ENCODE measurements around the gene HOXA13. TPM values are rescaled to one million over a fixed set of nuclear protein-coding genes. Genes with fewer than 3 reads are reported as not detected.

Gene HOXA13
- total RNA-seq, 3 donors from 2014 or later = not detected

DNA sequence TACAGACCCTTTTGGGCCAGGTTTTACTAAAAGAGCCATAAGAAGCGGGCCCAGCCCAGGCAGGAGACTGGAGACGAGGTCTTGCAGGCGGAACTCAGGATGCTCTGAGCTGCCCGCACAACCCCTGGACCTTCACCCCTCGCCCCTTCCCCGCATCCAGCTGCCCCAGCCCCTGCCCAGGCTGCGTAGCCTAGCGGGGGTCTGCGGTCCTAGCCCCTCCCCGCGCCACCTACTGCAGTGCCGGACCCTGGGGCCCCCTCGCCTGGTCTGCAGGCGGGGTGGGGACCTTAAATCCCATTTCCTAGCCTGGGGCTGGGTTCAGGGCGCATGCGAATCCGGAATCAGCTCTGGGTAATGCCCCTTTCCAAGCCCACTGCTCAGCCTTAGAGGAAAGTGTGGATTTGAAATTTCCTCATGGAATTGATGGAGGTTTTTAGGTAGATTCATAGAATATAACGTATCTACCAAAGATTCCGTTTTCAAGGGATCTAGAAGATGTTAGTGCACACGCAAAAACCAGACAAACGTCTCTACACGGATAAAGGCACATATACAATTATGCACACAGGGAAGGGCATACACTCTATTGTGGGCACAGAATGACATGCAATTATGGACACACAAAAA is 47.0 kb downstream of the HOXA13 start:
- H3K36me3 Mint-ChIP-seq (ENCODE audit: insufficient read depth) = no peaks in the 10 kb centered on the region
- peaks cover 92% of the 10 kb centered on the region for H3K27me3 Mint-ChIP-seq (ENCODE audit: low read depth)
- no peak overlapping the region for H3K4me3 Mint-ChIP-seq
- H3K9me3 Mint-ChIP-seq = no peaks in the 10 kb centered on the region
- H3K4me1 Mint-ChIP-seq (ENCODE audit: low read depth) = peaks cover 48% of the 10 kb centered on the region
- ATAC-seq (no peak), DNase-seq (no peak)

DNA sequence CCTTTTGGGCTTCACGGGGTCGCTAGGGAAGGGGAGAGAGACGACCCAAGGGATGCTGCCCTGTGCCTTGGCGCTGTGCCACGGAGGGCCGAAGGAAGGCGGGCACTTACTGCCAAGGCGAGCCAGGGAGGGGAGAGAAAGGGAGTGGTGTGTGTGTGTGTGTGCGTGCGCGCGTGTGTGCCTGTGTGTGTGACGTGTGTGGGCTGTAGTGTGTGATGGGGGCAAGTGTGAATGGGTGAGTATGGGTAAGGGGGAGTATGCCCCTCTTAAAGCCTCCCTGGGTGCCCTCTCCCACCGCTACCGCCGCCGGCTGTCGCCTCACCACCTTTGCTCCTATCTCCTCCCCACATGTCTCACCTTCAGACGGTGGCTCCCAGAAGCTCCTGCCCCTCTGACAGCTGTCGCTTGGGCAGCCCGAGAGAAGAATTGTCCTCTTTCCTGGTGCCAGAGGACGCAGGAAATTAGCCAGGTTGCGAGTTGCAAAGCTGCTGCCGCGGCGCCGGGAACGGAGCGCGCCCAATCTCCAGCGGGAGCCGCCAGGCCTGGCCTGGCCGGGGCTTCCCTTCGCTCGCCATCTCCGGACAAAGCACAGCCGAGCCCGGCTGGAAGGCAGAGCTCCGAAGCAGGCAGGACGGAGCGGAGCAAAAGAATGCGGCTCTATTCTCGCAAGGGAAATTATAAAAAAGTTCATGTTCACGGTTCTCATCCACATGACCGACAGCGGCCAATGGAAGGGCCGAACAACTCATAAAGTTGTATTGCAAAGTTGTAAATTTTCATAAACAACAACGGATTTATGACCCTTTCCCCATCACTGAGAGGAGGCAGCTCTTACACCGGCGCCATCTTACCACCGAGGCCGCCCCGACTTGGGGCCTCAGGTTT is 47.7 kb downstream of the HOXA13 start, which contains the start of gene HOXA3:
Gene HOXA3, minus strand, starts transcription at position 653 of the 885 bp plus-strand sequence. CDS start 41,943 bp downstream, outside the sequence.
- Mint-ChIP-seq H3K36me3 (ENCODE audit: insufficient read depth) (no peaks in the 10 kb centered on the region), H3K4me3 (peak within 1 kb of the TSS; percentile 69), H3K9me3 (no peaks in the 10 kb centered on the region), H3K4me1 (ENCODE audit: low read depth) (peaks cover 45% of the 10 kb centered on the region), H3K27me3 (ENCODE audit: low read depth) (peaks cover 88% of the 10 kb centered on the region)
- DNase-seq = no peak
- no peak for ATAC-seq

DNA sequence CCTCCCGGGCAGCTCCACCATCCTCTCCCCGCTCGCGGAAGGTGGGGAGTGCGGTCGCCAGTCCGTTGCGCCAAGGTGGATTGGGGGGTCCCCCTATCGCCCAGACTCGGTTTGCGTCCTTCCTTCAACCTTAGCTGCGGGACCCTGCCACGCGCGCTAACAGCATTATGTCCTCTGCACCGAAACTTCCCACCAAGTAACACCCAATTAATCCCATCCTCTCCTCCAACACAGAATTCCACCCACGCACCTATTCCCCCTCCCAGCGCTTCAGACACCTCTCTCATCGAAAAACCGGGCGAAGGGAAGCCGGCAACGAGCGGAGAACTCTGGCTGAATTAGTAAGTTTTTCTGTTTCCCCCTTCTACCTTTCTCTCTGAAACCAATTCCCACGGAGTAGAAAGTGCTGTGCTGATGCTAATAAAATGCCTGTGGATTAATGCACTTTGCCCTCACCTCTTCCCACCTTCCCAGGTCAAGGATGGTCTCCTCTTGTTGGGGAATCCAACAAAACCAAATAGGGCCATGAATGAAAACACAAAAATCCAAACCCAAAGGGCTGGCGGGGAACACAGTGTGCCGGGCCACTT is 48.5 kb downstream of the HOXA13 start:
- Mint-ChIP-seq H3K4me1 (ENCODE audit: low read depth) (peaks cover 45% of the 10 kb centered on the region), H3K36me3 (ENCODE audit: insufficient read depth) (no peaks in the 10 kb centered on the region), H3K4me3 (peak overlapping the region; percentile 69), H3K9me3 (no peaks in the 10 kb centered on the region), H3K27me3 (ENCODE audit: low read depth) (peaks cover 90% of the 10 kb centered on the region)
- DNase-seq (no peak), ATAC-seq (no peak)

DNA sequence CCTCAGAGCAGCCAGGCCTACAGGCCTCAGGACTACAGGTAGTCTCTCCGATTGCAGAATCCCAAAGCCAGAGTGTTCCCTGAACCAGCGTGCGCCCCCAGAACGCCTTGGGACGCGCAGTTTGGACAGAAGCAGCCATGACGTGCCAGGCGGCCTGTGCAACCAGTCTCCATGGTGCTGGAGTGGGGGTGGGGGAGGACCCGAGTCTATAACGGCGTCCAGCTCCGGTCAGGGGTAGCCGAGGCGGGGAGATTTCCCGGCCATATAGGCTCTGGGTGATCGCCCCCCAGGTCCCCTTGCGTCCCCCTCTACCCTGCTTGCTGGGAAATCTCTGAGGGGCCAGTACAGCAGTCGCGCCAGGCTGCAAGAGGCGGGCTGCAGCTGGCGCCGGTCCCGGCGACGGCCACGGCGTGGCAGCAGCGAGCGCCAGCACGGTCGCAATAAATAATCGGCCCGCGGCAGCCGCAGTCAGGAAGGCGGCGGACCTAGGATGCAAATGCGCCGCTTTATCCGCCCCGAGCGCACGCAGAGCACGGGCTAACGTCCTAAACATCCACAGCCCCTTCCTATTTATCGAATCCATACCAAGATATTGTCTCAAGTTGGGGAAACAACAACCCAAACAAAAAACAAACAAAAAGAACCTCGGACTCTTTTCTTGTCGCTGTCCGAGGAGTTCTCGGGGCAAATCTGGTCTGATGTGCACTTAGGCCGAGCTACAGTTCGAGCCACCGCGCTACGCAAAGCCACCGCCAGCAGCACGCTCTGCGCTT is 49.1 kb downstream of the HOXA13 start:
- no peaks in the 10 kb centered on the region for H3K36me3 Mint-ChIP-seq (ENCODE audit: insufficient read depth)
- peak; percentile 61 for DNase-seq
- H3K27me3 Mint-ChIP-seq (ENCODE audit: low read depth) = peaks cover 91% of the 10 kb centered on the region
- H3K4me3 Mint-ChIP-seq = peak overlapping the region; percentile 69
- peaks cover 41% of the 10 kb centered on the region for H3K4me1 Mint-ChIP-seq (ENCODE audit: low read depth)
- peak; percentile 80 to 83 for ATAC-seq
- H3K9me3 Mint-ChIP-seq = no peaks in the 10 kb centered on the region

DNA sequence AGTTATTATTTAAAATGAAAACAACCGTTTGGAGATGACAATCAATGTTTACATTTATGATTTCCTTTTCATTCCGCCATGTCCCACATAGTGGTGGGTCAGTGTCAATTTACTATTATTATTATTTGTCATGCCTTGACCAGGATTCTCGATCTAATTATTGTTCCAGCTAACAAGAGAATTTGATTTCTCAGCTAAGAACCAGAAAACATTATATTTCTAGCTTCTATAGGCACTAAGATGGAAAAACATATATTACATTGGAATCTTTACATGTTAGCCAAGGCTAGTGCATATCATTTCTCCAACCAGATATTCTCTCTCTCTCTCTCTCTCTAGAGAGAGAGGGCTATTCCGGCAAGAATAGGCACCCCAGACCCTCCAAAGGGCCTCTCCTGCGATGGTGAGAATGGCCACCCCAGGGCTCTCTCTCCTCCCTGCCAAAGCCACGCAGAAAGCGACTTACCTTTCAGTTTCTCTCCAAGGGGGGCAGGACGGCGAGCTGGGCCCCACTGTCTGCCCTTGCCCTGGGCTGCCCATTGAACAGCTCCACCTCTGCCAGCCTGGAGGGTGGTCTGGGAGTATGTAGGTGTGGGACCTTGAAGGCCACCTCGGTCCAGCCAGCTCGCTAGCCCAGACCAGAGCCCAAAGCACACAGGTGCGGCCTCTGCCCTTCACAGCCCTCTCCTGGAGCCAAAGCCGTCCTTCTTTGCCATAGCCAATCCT is 49.9 kb downstream of the HOXA13 start:
- H3K4me3 Mint-ChIP-seq = peak overlapping the region; percentile 69
- H3K9me3 Mint-ChIP-seq = no peaks in the 10 kb centered on the region
- H3K4me1 Mint-ChIP-seq (ENCODE audit: low read depth) = peaks cover 34% of the 10 kb centered on the region
- H3K27me3 Mint-ChIP-seq (ENCODE audit: low read depth) = peaks cover 90% of the 10 kb centered on the region
- ATAC-seq = peak in 1 of 2 donors; percentile 5
- DNase-seq = no peak
- H3K36me3 Mint-ChIP-seq (ENCODE audit: insufficient read depth) = no peaks in the 10 kb centered on the region

DNA sequence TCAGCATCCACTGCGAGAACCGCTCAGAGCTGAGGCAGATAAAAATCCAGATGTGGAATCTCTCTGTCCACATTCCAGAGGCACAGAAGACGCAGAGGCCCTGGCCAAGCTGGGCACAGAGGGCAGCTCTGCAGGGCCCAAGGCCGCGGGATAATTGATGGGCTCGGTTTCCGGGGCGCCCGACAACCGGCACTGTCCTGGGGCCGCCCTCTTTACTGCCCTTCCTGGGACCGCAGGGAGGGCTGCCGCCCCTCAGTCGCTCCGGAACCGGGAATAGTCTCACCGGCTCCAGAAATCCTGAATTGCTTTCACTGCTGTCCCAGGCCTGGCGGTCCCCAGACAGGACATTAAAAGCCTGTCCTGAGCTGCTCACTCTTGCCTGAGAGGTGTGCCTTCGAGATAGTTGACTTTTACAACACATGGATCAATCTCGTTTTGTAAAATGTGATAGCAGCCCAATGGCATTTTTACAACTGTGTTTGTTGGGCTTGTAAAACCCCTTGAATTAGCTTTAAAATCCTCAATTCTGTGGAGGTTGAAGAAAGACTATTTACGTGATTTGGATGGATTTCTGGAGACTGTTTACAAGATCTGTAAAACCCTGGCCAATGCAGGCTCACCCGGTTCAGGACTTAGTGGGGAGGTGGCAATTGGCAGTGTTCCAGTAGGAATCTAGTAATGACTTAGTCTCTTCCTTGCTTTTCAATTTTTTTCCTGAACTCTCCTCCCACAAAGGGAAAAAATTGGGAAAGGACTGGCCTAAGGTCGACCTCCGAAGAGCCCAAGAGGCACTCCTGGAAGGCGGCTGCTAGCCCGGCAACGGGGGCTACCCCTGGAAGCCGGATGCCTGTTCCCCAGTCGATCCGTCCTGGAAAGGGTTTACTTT is 50.9 kb downstream of the HOXA13 start:
- Mint-ChIP-seq H3K36me3 (ENCODE audit: insufficient read depth) (no peaks in the 10 kb centered on the region), H3K4me3 (no peak overlapping the region), H3K27me3 (ENCODE audit: low read depth) (peaks cover 89% of the 10 kb centered on the region), H3K9me3 (no peaks in the 10 kb centered on the region), H3K4me1 (ENCODE audit: low read depth) (peaks cover 26% of the 10 kb centered on the region)
- DNase-seq = no peak
- ATAC-seq = no peak

DNA sequence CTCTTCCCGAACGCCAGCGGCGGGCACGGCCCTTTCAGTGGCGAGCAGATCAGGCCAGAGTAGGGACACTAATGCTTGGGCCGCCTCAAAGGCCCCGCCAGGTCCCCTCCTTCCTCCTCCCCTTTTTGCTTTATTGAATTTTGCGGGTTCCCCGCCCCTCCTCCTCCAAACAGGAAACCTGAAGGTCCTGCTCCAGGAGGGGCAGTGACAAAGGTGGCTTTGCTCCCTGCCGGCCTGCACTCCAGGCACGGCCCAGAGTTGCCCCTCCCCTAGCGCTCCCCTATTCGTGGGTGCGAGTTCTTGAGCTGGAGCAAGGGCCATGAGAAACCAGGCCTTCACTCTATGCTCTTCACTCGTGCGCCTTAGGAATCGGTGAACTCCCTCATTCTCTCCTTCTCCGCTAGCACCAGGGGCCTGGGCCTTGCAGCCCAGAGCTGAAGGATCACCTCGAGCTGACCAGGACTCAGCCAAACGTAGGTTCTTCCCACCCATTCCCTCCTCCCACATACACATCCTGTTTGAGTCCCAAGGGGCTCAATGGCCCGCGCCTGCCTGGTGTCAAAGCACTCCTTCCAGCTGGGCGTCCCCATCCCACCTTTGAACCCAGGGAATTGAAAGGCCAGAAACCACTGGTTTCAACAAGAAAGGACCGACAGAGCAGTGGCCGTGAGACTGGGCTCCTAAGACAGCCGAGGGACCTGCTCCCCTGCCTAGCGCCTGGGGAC is 51.7 kb downstream of the HOXA13 start:
- Mint-ChIP-seq H3K4me3 (no peak overlapping the region), H3K27me3 (ENCODE audit: low read depth) (peaks cover 86% of the 10 kb centered on the region), H3K9me3 (no peaks in the 10 kb centered on the region), H3K36me3 (ENCODE audit: insufficient read depth) (no peaks in the 10 kb centered on the region), H3K4me1 (ENCODE audit: low read depth) (peaks cover 22% of the 10 kb centered on the region)
- ATAC-seq (no peak), DNase-seq (no peak)

DNA sequence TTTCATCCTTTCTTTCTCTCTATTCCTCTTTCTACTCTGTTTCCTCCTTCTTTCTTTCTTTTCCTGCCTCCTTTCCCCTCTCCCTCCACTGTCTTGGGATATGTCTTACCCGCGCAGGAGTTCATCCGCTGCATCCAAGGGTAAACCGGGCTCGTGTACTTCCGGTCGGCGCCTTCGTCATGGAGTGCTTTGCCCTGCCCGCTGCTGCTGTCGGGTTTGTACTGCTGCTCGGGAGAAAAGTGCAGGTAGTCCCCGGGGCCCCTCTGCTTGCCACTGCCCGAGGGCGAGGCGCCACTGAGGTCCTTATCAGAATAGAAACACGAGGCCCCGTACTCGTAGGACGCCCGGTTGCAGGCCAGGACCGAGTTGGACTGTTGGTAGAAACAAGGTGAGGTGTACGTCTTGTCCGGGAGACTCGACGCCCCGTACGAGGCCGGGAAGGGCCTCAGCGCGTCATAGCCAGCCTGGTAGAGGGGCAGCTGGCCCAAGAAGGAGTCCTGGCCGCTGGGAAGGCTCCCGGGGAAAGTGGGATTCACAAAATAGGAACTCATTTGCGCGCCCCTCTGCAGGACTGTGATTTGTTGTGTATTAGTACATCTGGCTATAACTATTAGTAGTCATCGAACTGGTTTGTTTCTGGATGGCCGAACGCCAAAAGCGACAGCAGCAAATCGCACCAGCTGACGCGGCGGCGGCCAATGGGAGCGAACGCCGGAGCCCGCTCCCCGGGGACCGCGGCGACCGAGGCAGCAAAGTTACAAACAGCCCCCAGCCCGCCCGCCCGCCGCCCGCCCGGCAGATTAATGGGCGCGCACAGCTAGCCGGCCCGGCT is 52.5 kb downstream of the HOXA13 start, which contains the start of gene HOXA6:
Gene HOXA6, minus strand, starts transcription at position 576 of the 832 bp plus-strand sequence. Its CDS starts 25 bp downstream, at position 551.
- no peak within 1 kb of the TSS for H3K4me3 Mint-ChIP-seq
- no peak for DNase-seq

DNA sequence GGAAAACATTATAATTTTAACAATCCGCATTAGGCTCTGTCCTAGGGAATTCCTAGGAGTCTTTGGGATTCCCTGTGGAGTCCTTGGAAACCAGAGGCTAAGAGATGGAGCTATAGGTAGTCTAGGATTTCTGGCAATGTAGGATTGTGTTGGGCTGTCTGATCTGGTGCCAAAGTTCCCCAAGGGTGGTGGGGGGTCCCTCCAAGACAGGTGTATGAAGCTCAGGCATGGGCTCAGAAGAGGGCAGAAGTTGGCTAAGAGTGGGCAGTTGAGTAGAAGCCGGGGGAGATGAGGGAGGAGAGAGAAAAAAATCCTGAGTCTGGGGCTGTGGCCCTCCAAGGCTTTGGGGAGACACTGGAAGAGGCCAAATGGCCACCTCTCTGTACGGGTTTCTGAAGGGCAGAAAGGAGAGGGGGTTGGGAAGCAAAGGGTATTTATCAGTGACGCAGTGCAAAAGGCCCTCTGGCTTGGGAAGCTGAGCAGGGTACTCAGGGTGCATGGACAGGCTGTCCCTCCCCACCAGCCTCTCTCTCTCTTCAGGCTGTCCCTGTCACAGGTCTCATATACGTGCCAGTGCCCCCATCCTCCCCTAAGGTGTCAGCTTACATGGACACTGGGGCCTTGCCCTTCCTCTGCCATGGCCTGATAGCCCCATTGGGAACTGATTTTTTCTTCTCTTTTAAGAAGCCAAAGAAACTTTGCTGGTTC is 53.2 kb downstream of the HOXA13 start:
- Mint-ChIP-seq H3K4me3 (no peak overlapping the region), H3K4me1 (ENCODE audit: low read depth) (peaks cover 17% of the 10 kb centered on the region), H3K36me3 (ENCODE audit: insufficient read depth) (no peaks in the 10 kb centered on the region), H3K9me3 (no peaks in the 10 kb centered on the region), H3K27me3 (ENCODE audit: low read depth) (peaks cover 78% of the 10 kb centered on the region)
- DNase-seq = no peak
- no peak for ATAC-seq

More for the DNA sequence above, 52.5 kb downstream of the HOXA13 start, which contains the start of gene HOXA6:
- H3K36me3 Mint-ChIP-seq (ENCODE audit: insufficient read depth) = no peaks in the 10 kb centered on the region
- peaks cover 84% of the 10 kb centered on the region for H3K27me3 Mint-ChIP-seq (ENCODE audit: low read depth)
- H3K4me1 Mint-ChIP-seq (ENCODE audit: low read depth) = peaks cover 22% of the 10 kb centered on the region
- no peak for ATAC-seq
- no peaks in the 10 kb centered on the region for H3K9me3 Mint-ChIP-seq

DNA sequence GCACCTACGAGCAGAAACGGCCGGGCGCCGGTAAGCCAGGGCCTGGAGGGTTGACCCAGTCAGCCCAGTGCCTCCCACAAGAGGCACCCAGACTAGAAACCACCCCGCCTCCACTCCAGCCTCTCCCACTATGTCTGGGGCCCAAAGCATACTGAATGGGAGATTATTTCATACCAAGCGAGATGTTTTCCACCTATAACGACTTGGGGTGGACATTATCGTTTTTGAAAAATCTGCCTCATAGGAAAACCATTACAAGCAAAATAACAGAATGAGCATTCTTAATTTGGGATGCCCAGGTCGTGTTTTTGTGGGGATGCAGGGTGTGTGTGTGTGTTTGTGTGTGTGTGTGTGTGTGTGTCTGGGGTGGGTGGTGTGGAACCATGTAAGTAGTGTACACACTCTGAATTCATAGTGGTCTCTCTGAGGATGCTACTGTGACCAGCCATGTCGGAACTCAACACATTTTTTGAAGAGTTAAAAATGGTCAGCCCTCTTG is 53.9 kb downstream of the HOXA13 start:
- no peak for ATAC-seq
- H3K9me3 Mint-ChIP-seq = no peaks in the 10 kb centered on the region
- H3K4me3 Mint-ChIP-seq = no peak overlapping the region
- no peaks in the 10 kb centered on the region for H3K36me3 Mint-ChIP-seq (ENCODE audit: insufficient read depth)
- DNase-seq = no peak
- peaks cover 10% of the 10 kb centered on the region for H3K4me1 Mint-ChIP-seq (ENCODE audit: low read depth)
- H3K27me3 Mint-ChIP-seq (ENCODE audit: low read depth) = peaks cover 77% of the 10 kb centered on the region

Data from activated T-cell treated with anti-CD3 and anti-CD28 coated beads, Interleukin-2, amount 50 U/mL, for 4 hours (primary cell).